GM23338 (cell line): Measurements from ENCODE around the gene ANKIB1.

Experiments used
- CTCF ChIP-seq, 2 experiments: fragments of 200-600 bp in 1 of 2; sonication (generic) in 1 of 2; conservative IDR thresholded peaks; 2 replicates each; pipeline versions ENCODE4 v1.5.1 to v1.6.1; 2016 to 2017; ENCODE audit warnings: antibody characterized with exemption in 2 of 2, low read depth in 2 of 2, mild to moderate bottlenecking in 2 of 2, moderate library complexity in 1 of 2
- ETS1 ChIP-seq: IDR thresholded peaks from 2 replicates; pipeline ENCODE4 v1.6.1; 2016; ENCODE audit warnings: antibody characterized with exemption
- EZH2 ChIP-seq: fragments of 200-600 bp; sonication (generic); IDR thresholded peaks from one replicate; pipeline ENCODE4 v1.8.0; 2017; ENCODE audit warnings: antibody characterized with exemption, mild to moderate bottlenecking, low read depth; ENCODE audit not compliant: unreplicated experiment
- EZH2phosphoT487 ChIP-seq: fragments of 200-600 bp; sonication (generic); IDR thresholded peaks from one replicate; pipeline ENCODE4 v1.8.1; 2018; ENCODE audit warnings: antibody characterized with exemption; ENCODE audit not compliant: unreplicated experiment
- JUNB ChIP-seq: IDR thresholded peaks from one replicate; pipeline ENCODE4 v1.6.1; 2016; ENCODE audit warnings: antibody characterized with exemption; ENCODE audit not compliant: unreplicated experiment
- NANOG ChIP-seq: IDR thresholded peaks from 2 replicates; pipeline ENCODE4 v1.6.1; 2016; ENCODE audit warnings: antibody characterized with exemption, borderline replicate concordance
- POLR2AphosphoS5 ChIP-seq: IDR thresholded peaks from 2 replicates; pipeline ENCODE4 v1.6.1; 2016; ENCODE audit warnings: antibody characterized with exemption, low read depth
- REST ChIP-seq: IDR thresholded peaks from one replicate; pipeline ENCODE4 v1.6.1; 2018; ENCODE audit warnings: antibody characterized with exemption; ENCODE audit not compliant: unreplicated experiment
- STAT1 ChIP-seq: IDR thresholded peaks from one replicate; pipeline ENCODE4 v1.6.1; 2016; ENCODE audit warnings: antibody characterized with exemption; ENCODE audit not compliant: unreplicated experiment

- TF ChIP-seq POLR2AphosphoS5 (no peak), EZH2 (no peak), CTCF (conservative IDR thresholded peaks at IDR 0.05; ENCODE audit: low read depth in 2 of 2) (peak; percentile 46 to 87), STAT1 (no peak), EZH2phosphoT487 (no peak), REST (no peak), JUNB (no peak), ETS1 (no peak), NANOG (no peak)
Observed at GRCh38 chr7:92417913-92418312, 172.1 kb downstream of the ANKIB1 start.
